SHP77 treated with DMSO at 0.1 percent for 48 hours (cell line): ENCODE results near the gene TPPP3.

Experiments used
- DNase-seq: peaks from one replicate; lab custom pipeline; 2025; lab: John Stamatoyannopoulos, UW

Gene TPPP3

DNA sequence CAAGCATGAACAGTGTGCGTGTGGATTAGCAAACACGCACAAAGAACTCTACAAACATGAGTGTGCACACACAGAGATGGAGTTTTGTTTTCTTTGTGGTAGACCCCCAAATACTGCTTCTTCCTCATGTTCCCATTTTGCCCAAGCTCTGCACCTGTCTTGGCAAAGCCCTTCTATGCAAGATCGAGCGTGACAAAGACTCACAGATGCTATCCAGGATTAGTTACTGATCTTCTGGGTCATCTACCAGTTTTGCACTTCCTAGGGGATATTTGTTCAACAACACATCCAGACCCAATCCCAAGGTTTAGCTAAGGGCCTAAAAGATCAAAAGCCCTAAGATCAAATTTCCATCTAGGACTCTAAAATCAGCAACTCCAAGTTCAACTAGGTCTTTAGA lies 50.7 kb downstream of the TPPP3 start:
- no peak for DNase-seq

DNA sequence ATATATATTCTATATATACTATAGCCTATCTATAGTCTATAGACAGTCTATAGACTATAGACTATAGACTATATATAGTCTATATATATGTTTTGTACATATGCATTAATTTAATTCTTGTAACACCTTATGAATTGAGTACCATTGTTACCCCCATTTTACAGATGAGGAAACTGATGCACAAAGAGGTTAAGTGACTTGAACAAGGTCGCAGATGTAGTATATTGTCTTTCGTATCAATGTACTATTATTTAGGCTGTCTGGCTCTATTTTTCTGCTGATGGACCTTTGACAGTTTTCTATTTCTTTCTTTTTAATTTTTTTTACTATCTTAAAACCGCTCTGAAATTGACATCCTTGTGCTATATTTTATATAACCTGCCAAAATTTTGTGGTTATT lies 52.0 kb downstream of the TPPP3 start:
- DNase-seq = no peak
